Ectodermal cell (in vitro differentiated cells): ENCODE results near the gene JPH4. TPM values are rescaled to one million over a fixed set of nuclear protein-coding genes. Genes with fewer than 3 reads are reported as not detected.
A peak's percentile ranks its signal among the peaks of the same experiment; 100 is the strongest.

Source experiments
- H3K27ac ChIP-seq: 2 replicates; pipeline ENCODE4 v1.7.0; 2013; ENCODE audit warnings: mild to moderate bottlenecking, low read depth, low read length; ENCODE audit not compliant: insufficient read depth, poor library complexity, severe bottlenecking
- H3K27me3 ChIP-seq: 2 replicates; pipeline ENCODE4 v1.7.0; 2013; ENCODE audit warnings: mild to moderate bottlenecking, low read length; ENCODE audit not compliant: insufficient read depth, control insufficient read depth, poor library complexity, severe bottlenecking
- H3K36me3 ChIP-seq: one replicate; pipeline ENCODE4 v1.7.0; 2013; ENCODE audit warnings: low read length; ENCODE audit not compliant: control insufficient read depth, insufficient read depth
- H3K4me1 ChIP-seq: one replicate; pipeline ENCODE4 v1.7.0; 2013; ENCODE audit warnings: low read length; ENCODE audit not compliant: control insufficient read depth, insufficient read depth
- H3K4me3 ChIP-seq: 2 replicates; pipeline ENCODE4 v1.7.0; 2013; ENCODE audit warnings: low read depth, low read length, control low read depth; ENCODE audit not compliant: insufficient read depth
- H3K9me3 ChIP-seq: 2 replicates; pipeline ENCODE4 v1.7.0; 2013; ENCODE audit warnings: mild to moderate bottlenecking, low read length, moderate library complexity; ENCODE audit not compliant: control insufficient read depth
- WGBS, 2 experiments: methylation state at CpG; one replicate each; pipeline ENCODE4 v1.1.7; 2013; ENCODE audit warnings: missing lambda C conversion rate in 2 of 2; 5-methylcytosine and 5-hydroxymethylcytosine counted together
- polyA plus RNA-seq, 4 experiments: library from polyadenylated mRNA; stranded (reverse); fragments of 50-300 nt; gene quantifications; one replicate each; pipeline ENCODE4 v1.2.3, GENCODE V29; 2013

JPH4 gene
- 17.1 TPM for polyA plus RNA-seq (2013, experiment 1 of 4)
- 14.9 TPM for polyA plus RNA-seq (2013, experiment 2 of 4)
- 16.5 TPM for polyA plus RNA-seq (2013, experiment 3 of 4)
- polyA plus RNA-seq (2013, experiment 4 of 4), result 16.9 TPM

DNA sequence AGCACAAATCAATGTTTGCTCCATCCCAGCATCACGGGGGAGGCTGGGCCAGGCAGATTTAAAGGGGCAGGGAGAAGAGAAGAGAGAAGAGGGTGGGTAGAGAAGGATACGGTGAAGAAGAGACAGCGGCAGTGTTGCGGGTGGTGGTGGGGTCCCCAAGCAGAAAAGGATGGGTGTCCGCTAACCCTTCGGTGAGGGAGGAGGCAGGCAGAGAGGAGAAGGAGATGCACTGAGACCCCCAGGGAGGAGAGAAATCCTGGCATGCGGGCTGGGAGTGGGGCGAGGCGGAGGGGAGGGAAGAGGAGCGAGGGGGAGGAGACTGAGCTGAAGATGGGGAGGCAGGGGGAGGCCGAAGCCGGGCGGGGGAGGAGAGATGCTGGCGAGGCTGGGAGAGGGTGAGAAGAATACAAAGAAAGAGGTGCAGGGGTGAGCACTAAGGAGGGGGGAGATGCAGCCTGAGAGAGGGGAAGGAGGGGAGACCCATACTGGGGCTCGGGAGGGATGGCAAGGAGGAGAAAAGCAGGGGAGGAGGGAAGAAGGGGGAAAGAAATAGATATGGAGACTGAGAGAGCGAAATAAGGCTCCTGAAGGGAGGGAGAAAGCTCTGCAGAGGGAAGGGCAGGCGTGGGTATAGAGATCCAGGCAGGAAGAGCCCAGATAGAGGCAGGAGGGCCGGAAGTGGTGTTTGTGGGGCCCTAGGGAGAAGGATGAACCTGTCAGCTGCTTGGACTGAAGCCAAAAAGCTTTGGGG is at the start of gene JPH4:
Gene JPH4, minus strand, starts transcription at position 231 of the 751 bp plus-strand sequence. CDS start 1,337 bp downstream, outside the sequence.
- H3K27me3 ChIP-seq, result peaks cover 38% of the 10 kb centered on the region
- H3K4me1 ChIP-seq, result peaks cover 15% of the 10 kb centered on the region
- H3K27ac ChIP-seq, result no peak within 1 kb of the TSS
- 7% methylated on average over 18 of the region's 18 CpGs for WGBS, 2 experiments
- no peaks in the 10 kb centered on the region for H3K9me3 ChIP-seq
- H3K4me3 ChIP-seq, result peak within 1 kb of the TSS; percentile 51
- H3K36me3 ChIP-seq, result no peaks in the 10 kb centered on the region

GRCh38 chr14:23627961-23628360 is 49.4 kb upstream of the JPH4 start:
- peaks cover 3% of the 10 kb centered on the region for H3K9me3 ChIP-seq
- H3K27me3 ChIP-seq, result no peaks in the 10 kb centered on the region
- peaks cover 4% of the 10 kb centered on the region for H3K4me1 ChIP-seq
- H3K27ac ChIP-seq, result no peak overlapping the region
- WGBS, 2 experiments, result 86 to 88% methylated on average over 6 of the region's 6 CpGs
- H3K36me3 ChIP-seq, result no peaks in the 10 kb centered on the region
- no peak overlapping the region for H3K4me3 ChIP-seq

GRCh38 chr14:23626946-23627345 is 48.4 kb upstream of the JPH4 start:
- Histone ChIP-seq H3K9me3 (peaks cover 3% of the 10 kb centered on the region), H3K27me3 (no peaks in the 10 kb centered on the region), H3K4me1 (no peaks in the 10 kb centered on the region), H3K36me3 (no peaks in the 10 kb centered on the region), H3K27ac (no peak overlapping the region), H3K4me3 (no peak overlapping the region)

DNA sequence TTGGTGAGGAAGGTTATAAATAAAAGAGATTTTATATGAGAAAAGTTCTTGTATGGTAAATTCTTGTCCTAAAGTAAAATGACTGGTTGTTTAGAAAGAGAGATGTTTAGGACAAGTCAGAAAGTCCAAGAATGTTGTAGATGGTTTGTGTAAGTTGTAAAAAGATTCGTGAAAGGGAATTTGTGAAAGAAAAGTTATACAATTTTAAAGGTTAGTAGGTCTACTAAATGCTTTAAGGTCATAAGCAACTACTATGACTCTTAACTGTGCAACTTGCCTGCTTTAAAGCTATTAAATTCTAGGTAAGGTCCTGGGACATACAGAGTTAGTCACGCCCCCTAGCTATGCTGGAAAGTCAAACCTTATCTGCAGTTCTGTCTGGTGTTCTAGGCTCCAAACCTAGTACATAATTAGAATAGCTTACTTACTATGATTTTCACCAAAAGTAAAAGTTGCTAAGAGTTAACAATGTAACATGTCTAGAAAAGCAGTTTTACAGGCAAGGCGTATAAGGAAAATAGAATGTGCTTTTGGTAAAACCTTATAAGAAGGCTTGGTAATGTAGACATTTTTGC is 46.3 kb upstream of the JPH4 start:
- H3K4me3 ChIP-seq, result no peak overlapping the region
- H3K9me3 ChIP-seq, result peaks cover 3% of the 10 kb centered on the region
- WGBS, 2 experiments, result 87 to 90% methylated on average over 3 of the region's 3 CpGs
- no peaks in the 10 kb centered on the region for H3K27me3 ChIP-seq
- no peaks in the 10 kb centered on the region for H3K4me1 ChIP-seq
- no peak overlapping the region for H3K27ac ChIP-seq
- no peaks in the 10 kb centered on the region for H3K36me3 ChIP-seq

DNA sequence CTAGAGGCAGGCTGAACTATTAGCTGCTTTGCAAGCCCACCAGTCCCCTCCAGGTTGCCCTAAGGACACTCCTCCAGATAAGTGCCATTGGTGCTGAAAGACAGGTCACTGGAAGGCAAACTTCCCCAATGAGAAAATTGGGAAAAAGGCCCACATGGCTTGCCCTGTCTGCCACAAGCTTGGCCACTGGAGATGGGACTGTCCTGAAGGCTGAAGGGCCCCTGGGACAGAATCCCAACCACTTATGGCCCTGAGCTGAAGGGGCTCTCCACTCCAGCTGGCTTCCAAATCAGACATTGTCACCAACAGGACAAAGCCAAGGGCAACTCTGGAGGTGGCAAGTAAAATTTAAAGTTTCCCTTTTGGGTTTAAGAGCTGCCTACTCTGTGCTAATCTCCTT is 45.4 kb upstream of the JPH4 start:
- no peaks in the 10 kb centered on the region for H3K36me3 ChIP-seq
- H3K4me1 ChIP-seq, result no peaks in the 10 kb centered on the region
- no peaks in the 10 kb centered on the region for H3K27me3 ChIP-seq
- H3K4me3 ChIP-seq, result no peak overlapping the region
- H3K27ac ChIP-seq, result no peak overlapping the region
- peaks cover 3% of the 10 kb centered on the region for H3K9me3 ChIP-seq

DNA sequence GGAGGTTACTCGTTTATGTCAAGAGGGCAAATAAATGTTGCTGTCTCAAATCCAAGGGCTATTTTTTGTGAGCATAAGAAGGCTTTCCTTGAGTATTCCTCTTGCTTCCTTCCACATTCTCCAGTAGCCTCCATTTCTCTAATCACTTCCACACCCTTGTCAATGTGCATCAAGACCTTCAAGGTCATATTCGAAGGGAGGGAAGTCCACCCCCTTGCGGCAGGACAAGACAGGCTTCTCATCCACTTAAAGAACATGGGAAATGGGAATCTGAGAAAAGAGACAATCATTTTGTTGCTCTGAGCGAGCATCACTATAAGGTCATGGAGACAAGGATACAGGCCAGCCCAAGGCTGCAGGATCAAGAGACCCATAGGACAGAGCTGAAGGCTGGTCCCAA is 44.4 kb upstream of the JPH4 start:
- Histone ChIP-seq H3K27ac (no peak overlapping the region), H3K4me1 (no peaks in the 10 kb centered on the region), H3K27me3 (no peaks in the 10 kb centered on the region), H3K4me3 (no peak overlapping the region), H3K9me3 (peaks cover 3% of the 10 kb centered on the region), H3K36me3 (no peaks in the 10 kb centered on the region)
- WGBS, 2 experiments, result 82 to 86% methylated on average over 4 of the region's 4 CpGs

DNA sequence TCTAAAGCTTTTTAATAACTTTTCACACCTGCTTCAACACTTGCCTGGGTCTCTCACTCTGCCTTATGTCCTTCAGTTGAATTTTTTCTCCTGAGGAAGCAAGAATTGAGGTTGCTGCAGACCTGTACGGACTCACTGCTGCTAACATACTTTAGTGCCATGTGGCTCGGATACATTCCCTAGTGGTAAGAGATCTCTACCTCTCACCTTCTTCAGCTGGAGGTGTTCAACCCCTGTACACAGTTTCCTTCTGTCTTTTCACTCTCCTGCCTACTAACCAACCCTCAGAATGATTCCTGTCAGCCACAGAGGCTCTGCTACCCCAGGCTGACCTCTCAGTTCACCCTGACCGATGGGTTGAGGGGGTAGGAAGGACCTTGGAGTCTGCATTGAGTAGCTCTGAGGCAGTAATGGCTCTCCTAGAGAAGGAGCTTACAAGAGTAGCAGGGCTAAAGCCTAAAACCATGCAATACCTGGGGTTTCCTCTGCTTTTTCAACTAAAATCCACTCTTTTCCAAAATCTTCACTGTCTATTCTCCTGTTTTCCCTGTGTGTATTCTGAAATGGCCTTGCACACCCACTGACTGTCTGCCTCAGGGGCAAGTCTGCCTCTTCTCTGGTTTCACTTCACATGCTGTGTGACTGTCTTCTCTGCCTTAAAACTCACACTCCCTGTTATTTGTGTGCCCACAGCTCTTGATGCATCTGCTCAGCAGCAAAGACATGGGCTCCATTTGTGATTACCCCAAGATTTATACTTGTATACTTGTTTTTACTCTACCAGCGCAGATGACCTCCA is 43.5 kb upstream of the JPH4 start:
- Histone ChIP-seq H3K9me3 (peaks cover 3% of the 10 kb centered on the region), H3K27me3 (no peaks in the 10 kb centered on the region), H3K4me1 (no peaks in the 10 kb centered on the region), H3K4me3 (no peak overlapping the region), H3K36me3 (no peaks in the 10 kb centered on the region), H3K27ac (no peak overlapping the region)
- 87% methylated on average over 4 of the region's 4 CpGs for WGBS, 2 experiments

DNA sequence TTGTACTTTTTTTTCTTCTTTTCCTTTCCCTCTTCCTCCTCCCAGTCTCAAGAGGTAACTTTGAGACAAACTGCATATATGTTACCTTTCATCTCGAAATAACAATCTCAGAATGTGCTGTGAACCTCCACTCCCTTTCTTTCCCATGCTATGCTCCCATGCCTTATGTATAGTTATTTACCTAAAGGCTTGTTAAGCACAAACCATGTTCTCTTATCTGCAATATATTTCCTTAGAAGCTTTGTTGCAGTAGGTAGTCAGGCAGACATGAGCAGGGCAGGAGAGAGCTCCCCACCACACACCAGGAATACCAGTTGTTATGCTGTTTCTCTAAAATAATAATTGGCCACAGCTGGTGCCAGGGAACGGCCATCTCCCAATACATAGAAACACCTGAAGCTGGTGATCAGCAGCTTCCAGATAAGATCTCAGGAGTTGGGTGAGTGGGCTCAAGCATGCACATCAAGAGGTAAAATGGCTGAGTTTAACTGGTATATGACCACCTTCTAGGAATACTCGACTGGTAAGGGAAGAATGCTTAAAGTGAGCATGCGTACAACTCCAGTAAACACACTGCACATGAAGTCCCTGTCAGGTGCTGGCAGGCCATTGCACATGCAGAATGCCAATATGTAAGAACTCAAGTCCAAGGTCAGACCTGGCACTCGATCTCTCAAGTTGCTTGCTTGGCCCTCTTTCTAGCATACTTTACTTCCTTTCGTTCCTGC is 42.8 kb upstream of the JPH4 start:
- Histone ChIP-seq H3K36me3 (no peaks in the 10 kb centered on the region), H3K4me1 (no peaks in the 10 kb centered on the region), H3K4me3 (no peak overlapping the region), H3K27me3 (no peaks in the 10 kb centered on the region), H3K27ac (no peak overlapping the region), H3K9me3 (peaks cover 3% of the 10 kb centered on the region)
- 67 to 69% methylated on average over 6 of the region's 6 CpGs for WGBS, 2 experiments

GRCh38 chr14:23620177-23620702 is 41.6 kb upstream of the JPH4 start:
- H3K27ac ChIP-seq, result no peak overlapping the region
- whole genome bisulfite sequencing, 2 experiments, result 65 to 72% methylated on average over 3 of the region's 3 CpGs
- peaks cover 3% of the 10 kb centered on the region for H3K9me3 ChIP-seq
- H3K4me1 ChIP-seq, result no peaks in the 10 kb centered on the region
- no peaks in the 10 kb centered on the region for H3K36me3 ChIP-seq
- no peaks in the 10 kb centered on the region for H3K27me3 ChIP-seq
- no peak overlapping the region for H3K4me3 ChIP-seq
